ENCODE measurements around the gene CLMN. TPM values are rescaled to one million over a fixed set of nuclear protein-coding genes. Genes with fewer than 3 reads are reported as not detected.

Gene CLMN
- total and polyA plus RNA-seq, 2 of the 8 experiments (the other 6 are each of a cell fraction or from before 2014, with no cell fraction given) = 1.6 to 8.2 TPM

DNA sequence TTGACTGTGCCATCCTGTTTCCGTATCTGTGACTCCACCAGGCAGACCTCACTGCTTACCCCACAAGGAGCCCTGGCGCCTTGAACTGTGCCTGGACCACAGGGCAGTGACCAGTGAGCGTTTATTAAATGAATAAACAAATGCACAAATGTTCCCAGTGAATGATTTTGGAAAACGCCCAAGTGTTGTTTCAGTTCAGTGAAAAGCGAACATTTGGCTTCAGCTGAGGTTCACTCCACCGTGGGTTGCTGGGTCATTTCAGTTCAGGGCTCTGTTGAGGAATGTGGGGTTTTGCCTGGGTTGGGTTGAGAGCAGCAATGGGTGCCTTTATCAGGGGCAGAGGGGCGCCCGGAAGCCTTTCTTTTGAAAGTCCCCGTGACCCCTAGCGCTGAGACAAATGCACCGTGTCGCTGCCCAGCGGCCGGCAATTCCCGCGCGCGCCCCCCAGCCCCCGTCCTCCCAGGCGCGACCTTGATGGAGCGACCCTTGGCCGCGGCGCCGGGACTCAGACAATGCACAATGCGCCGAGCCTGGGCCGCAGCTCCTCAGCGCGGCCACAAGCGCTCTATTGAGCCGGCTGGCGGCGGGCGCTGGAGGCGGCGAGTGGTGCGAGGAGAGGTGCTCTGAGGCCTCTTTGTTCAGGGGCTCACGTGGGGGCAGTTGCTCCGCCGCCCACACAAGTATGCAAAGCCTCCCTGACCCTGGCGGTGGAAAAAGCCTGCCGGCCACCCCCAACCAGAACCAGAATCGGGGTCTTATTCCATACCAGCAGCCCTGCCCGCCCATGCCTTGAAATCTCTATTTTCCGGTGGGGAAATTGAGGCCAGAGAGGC lies 40.5 kb upstream of the CLMN start (continued):
- TF ChIP-seq, protein P1, sequence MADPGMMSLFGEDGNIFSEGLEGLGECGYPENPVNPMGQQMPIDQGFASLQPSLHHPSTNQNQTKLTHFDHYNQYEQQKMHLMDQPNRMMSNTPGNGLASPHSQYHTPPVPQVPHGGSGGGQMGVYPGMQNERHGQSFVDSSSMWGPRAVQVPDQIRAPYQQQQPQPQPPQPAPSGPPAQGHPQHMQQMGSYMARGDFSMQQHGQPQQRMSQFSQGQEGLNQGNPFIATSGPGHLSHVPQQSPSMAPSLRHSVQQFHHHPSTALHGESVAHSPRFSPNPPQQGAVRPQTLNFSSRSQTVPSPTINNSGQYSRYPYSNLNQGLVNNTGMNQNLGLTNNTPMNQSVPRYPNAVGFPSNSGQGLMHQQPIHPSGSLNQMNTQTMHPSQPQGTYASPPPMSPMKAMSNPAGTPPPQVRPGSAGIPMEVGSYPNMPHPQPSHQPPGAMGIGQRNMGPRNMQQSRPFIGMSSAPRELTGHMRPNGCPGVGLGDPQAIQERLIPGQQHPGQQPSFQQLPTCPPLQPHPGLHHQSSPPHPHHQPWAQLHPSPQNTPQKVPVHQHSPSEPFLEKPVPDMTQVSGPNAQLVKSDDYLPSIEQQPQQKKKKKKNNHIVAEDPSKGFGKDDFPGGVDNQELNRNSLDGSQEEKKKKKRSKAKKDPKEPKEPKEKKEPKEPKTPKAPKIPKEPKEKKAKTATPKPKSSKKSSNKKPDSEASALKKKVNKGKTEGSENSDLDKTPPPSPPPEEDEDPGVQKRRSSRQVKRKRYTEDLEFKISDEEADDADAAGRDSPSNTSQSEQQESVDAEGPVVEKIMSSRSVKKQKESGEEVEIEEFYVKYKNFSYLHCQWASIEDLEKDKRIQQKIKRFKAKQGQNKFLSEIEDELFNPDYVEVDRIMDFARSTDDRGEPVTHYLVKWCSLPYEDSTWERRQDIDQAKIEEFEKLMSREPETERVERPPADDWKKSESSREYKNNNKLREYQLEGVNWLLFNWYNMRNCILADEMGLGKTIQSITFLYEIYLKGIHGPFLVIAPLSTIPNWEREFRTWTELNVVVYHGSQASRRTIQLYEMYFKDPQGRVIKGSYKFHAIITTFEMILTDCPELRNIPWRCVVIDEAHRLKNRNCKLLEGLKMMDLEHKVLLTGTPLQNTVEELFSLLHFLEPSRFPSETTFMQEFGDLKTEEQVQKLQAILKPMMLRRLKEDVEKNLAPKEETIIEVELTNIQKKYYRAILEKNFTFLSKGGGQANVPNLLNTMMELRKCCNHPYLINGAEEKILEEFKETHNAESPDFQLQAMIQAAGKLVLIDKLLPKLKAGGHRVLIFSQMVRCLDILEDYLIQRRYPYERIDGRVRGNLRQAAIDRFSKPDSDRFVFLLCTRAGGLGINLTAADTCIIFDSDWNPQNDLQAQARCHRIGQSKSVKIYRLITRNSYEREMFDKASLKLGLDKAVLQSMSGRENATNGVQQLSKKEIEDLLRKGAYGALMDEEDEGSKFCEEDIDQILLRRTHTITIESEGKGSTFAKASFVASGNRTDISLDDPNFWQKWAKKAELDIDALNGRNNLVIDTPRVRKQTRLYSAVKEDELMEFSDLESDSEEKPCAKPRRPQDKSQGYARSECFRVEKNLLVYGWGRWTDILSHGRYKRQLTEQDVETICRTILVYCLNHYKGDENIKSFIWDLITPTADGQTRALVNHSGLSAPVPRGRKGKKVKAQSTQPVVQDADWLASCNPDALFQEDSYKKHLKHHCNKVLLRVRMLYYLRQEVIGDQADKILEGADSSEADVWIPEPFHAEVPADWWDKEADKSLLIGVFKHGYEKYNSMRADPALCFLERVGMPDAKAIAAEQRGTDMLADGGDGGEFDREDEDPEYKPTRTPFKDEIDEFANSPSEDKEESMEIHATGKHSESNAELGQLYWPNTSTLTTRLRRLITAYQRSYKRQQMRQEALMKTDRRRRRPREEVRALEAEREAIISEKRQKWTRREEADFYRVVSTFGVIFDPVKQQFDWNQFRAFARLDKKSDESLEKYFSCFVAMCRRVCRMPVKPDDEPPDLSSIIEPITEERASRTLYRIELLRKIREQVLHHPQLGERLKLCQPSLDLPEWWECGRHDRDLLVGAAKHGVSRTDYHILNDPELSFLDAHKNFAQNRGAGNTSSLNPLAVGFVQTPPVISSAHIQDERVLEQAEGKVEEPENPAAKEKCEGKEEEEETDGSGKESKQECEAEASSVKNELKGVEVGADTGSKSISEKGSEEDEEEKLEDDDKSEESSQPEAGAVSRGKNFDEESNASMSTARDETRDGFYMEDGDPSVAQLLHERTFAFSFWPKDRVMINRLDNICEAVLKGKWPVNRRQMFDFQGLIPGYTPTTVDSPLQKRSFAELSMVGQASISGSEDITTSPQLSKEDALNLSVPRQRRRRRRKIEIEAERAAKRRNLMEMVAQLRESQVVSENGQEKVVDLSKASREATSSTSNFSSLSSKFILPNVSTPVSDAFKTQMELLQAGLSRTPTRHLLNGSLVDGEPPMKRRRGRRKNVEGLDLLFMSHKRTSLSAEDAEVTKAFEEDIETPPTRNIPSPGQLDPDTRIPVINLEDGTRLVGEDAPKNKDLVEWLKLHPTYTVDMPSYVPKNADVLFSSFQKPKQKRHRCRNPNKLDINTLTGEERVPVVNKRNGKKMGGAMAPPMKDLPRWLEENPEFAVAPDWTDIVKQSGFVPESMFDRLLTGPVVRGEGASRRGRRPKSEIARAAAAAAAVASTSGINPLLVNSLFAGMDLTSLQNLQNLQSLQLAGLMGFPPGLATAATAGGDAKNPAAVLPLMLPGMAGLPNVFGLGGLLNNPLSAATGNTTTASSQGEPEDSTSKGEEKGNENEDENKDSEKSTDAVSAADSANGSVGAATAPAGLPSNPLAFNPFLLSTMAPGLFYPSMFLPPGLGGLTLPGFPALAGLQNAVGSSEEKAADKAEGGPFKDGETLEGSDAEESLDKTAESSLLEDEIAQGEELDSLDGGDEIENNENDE (IDR thresholded peaks at IDR 0.05; ENCODE audit: insufficient replicate concordance, low read length) = no peak
- TF ChIP-seq RBBP5 (IDR thresholded peaks at IDR 0.05; ENCODE audit: borderline replicate concordance, low read depth, low read length) = peak; percentile 32; the same call in 1 of the 2 replicates
- TF ChIP-seq SP4 (IDR thresholded peaks at IDR 0.05; ENCODE audit: low read length) = no peak
- TF ChIP-seq TCF12 (IDR thresholded peaks at IDR 0.05; ENCODE audit: low read depth, low read length) = no peak
- no peak for TF ChIP-seq CREB1 (IDR thresholded peaks at IDR 0.05)
- no peak for TF ChIP-seq SUZ12 (IDR thresholded peaks at IDR 0.05; ENCODE audit: low read length)
- no peak for TF ChIP-seq FOSL1 (IDR thresholded peaks at IDR 0.05; ENCODE audit: insufficient read depth, low read depth, low read length)

Measured in H1 (cell line).